ENCODE results near the gene C19orf38. TPM values are rescaled to one million over a fixed set of nuclear protein-coding genes. Genes with fewer than 3 reads are reported as not detected.

C19orf38 gene
- total RNA-seq, 1 experiment from 2014 or later: not detected

- H3K27me3 Mint-ChIP-seq (ENCODE audit: unreplicated experiment): no peaks in the 10 kb centered on the region
- no TSS peak for BruUV-seq (replicated peaks)
- H3K36me3 Mint-ChIP-seq (ENCODE audit: insufficient read depth, unreplicated experiment): peaks cover 19% of the 10 kb centered on the region
- CTCF ChIA-PET: no interaction called here
- no peak for DNase-seq
- peaks cover 2% of the 10 kb centered on the region for H3K9me3 Mint-ChIP-seq (ENCODE audit: low read depth, unreplicated experiment)
- H3K27ac Mint-ChIP-seq (ENCODE audit: unreplicated experiment): no peak overlapping the region
- intact Hi-C loops (cut with micrococcal nuclease; ENCODE audit: unreplicated experiment): no loop called here
- peaks cover 16% of the 10 kb centered on the region for H3K4me1 Mint-ChIP-seq (ENCODE audit: low read depth, unreplicated experiment)
- no peak for TF ChIP-seq CTCF (IDR thresholded peaks at IDR 0.05; ENCODE audit: unreplicated experiment)
- H3K4me3 Mint-ChIP-seq (ENCODE audit: low read depth, unreplicated experiment): no peak overlapping the region
Observed at GRCh38 chr19:10811391-10812111, 36.7 kb upstream of the C19orf38 start.

GRCh38 chr19:10812196-10812595 is 36.0 kb upstream of the C19orf38 start:
- H3K27me3 Mint-ChIP-seq (ENCODE audit: unreplicated experiment): no peaks in the 10 kb centered on the region
- H3K9me3 Mint-ChIP-seq (ENCODE audit: low read depth, unreplicated experiment): peaks cover 2% of the 10 kb centered on the region
- no peak for DNase-seq
- H3K4me3 Mint-ChIP-seq (ENCODE audit: low read depth, unreplicated experiment): no peak overlapping the region
- CTCF ChIA-PET: no interaction called here
- H3K27ac Mint-ChIP-seq (ENCODE audit: unreplicated experiment): no peak overlapping the region
- intact Hi-C loops (cut with micrococcal nuclease; ENCODE audit: unreplicated experiment): no loop called here
- TF ChIP-seq CTCF (IDR thresholded peaks at IDR 0.05; ENCODE audit: unreplicated experiment): no peak
- BruUV-seq (replicated peaks): no TSS peak
- H3K36me3 Mint-ChIP-seq (ENCODE audit: insufficient read depth, unreplicated experiment): peaks cover 19% of the 10 kb centered on the region
- H3K4me1 Mint-ChIP-seq (ENCODE audit: low read depth, unreplicated experiment): peaks cover 16% of the 10 kb centered on the region

GRCh38 chr19:10812902-10813404 is 35.3 kb upstream of the C19orf38 start:
- no peak overlapping the region for H3K27ac Mint-ChIP-seq (ENCODE audit: unreplicated experiment)
- H3K4me1 Mint-ChIP-seq (ENCODE audit: low read depth, unreplicated experiment): peaks cover 16% of the 10 kb centered on the region
- intact Hi-C loops (cut with micrococcal nuclease; ENCODE audit: unreplicated experiment): no loop called here
- no TSS peak for BruUV-seq (replicated peaks)
- no peak for TF ChIP-seq CTCF (IDR thresholded peaks at IDR 0.05; ENCODE audit: unreplicated experiment)
- no peak for DNase-seq
- peaks cover 19% of the 10 kb centered on the region for H3K36me3 Mint-ChIP-seq (ENCODE audit: insufficient read depth, unreplicated experiment)
- no peaks in the 10 kb centered on the region for H3K27me3 Mint-ChIP-seq (ENCODE audit: unreplicated experiment)
- CTCF ChIA-PET: interaction anchor here (0.6 kb wide), 1 partner anchor 42 kb away, joined by 3 read pairs; no protein-coding TSS in a partner anchor
- peaks cover 2% of the 10 kb centered on the region for H3K9me3 Mint-ChIP-seq (ENCODE audit: low read depth, unreplicated experiment)
- no peak overlapping the region for H3K4me3 Mint-ChIP-seq (ENCODE audit: low read depth, unreplicated experiment)

GRCh38 chr19:10815007-10815536 is 33.1 kb upstream of the C19orf38 start:
- Mint-ChIP-seq H3K27me3 (ENCODE audit: unreplicated experiment) (no peaks in the 10 kb centered on the region), H3K9me3 (ENCODE audit: low read depth, unreplicated experiment) (no peaks in the 10 kb centered on the region), H3K36me3 (ENCODE audit: insufficient read depth, unreplicated experiment) (peaks cover 13% of the 10 kb centered on the region), H3K27ac (ENCODE audit: unreplicated experiment) (no peak overlapping the region), H3K4me1 (ENCODE audit: low read depth, unreplicated experiment) (no peaks in the 10 kb centered on the region), H3K4me3 (ENCODE audit: low read depth, unreplicated experiment) (no peak overlapping the region)
- no peak for TF ChIP-seq CTCF (IDR thresholded peaks at IDR 0.05; ENCODE audit: unreplicated experiment)
- DNase-seq: no peak
- CTCF ChIA-PET: no interaction called here
- intact Hi-C loops (cut with micrococcal nuclease; ENCODE audit: unreplicated experiment): no loop called here
- no TSS peak for BruUV-seq (replicated peaks)
